GM21423 (cell line): ENCODE measurements around the gene DOK3.

Source experiments
- ATAC-seq: cut with Tn5 transposase; IDR thresholded peaks from one replicate; pipeline ENCODE4 v1.9.1; 2021; ENCODE audit warnings: mild to moderate bottlenecking, moderate library complexity; ENCODE audit not compliant: unreplicated experiment

The DOK3 gene

GRCh38 chr5:177484902-177485549 lies 24.6 kb downstream of the DOK3 start:
- no peak for ATAC-seq

DNA sequence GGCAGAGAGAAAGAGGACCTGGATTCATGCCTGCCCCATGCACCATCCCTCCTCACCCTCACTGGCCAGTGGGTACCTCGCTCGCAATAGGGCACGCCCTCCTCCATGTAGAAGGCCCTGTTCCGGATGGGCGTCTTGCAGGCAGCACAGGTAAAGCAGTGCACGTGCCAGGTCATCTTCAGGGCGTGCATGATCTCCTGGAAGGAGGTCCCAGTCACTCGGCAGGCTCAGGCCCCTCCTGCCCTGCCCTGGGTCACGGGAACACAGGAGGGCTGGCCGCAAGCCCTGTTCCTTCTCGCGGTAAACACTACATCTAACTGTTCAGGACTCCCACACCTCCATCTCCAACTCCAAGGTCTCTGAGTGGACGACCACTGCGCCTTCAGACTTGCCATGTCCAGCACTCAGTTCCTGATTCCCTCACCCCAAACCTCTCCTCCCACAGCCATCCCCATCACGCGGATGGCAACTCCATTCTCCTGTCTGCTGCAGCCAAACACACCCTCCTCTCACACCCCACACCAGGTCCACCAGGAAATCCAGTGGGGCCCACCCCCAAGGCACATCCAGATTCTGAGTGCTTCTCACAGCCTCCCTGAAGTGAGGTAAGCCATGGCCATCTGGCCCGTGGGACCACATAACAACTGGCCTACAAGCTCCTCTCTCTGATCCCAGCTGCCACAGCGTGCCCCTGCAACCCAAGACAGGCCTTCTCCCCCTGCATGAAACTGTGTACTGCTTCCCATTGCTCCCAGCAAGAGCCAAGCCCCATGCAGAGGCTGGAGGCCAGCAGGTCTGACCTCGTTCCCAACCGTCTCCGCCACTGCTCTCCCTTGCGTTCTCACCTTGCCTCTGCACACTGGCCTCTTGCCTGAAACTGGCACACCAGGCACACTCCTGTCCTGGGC lies 25.4 kb downstream of the DOK3 start:
- ATAC-seq, result no peak

DNA sequence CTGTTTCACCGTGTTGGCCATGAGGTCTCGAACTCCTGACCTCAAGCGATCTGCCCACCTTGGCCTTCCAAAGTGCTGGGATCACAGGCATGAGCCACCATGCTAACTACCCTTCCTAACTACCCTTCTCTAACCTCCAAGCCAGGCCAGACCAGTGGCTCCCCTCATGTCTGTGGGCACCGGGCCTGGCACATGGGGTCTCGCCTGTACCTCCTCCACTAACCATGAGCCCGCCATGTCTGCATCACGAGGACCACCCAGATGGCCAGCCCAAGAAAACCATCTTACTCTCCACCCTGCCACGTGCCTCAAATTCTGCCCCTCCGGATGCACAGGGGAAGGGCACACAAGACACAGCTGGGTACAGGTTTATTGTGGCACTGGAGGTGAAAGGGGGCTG lies 26.6 kb downstream of the DOK3 start:
- no peak for ATAC-seq

GRCh38 chr5:177482359-177482795 lies 27.2 kb downstream of the DOK3 start:
- ATAC-seq, result no peak

DNA sequence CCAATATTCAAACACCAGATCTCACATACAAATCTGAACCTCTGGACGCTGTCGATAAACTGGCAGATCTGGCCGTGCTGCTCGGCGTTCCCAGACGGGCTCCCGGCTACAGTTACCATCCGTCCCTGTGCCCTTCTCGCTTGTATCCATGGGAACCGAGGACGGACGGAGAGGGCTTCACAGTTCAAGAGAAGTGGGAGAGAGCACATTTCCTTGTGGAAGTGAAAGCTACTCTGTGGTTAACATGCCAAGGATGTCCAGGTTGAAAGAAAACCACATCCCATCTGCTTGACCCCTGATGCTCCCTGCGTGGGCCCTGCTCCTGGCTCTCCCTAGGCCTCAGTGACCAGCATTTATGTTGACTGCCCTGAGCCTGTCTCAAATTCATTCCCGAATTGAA lies 29.9 kb downstream of the DOK3 start:
- ATAC-seq, result no peak

DNA sequence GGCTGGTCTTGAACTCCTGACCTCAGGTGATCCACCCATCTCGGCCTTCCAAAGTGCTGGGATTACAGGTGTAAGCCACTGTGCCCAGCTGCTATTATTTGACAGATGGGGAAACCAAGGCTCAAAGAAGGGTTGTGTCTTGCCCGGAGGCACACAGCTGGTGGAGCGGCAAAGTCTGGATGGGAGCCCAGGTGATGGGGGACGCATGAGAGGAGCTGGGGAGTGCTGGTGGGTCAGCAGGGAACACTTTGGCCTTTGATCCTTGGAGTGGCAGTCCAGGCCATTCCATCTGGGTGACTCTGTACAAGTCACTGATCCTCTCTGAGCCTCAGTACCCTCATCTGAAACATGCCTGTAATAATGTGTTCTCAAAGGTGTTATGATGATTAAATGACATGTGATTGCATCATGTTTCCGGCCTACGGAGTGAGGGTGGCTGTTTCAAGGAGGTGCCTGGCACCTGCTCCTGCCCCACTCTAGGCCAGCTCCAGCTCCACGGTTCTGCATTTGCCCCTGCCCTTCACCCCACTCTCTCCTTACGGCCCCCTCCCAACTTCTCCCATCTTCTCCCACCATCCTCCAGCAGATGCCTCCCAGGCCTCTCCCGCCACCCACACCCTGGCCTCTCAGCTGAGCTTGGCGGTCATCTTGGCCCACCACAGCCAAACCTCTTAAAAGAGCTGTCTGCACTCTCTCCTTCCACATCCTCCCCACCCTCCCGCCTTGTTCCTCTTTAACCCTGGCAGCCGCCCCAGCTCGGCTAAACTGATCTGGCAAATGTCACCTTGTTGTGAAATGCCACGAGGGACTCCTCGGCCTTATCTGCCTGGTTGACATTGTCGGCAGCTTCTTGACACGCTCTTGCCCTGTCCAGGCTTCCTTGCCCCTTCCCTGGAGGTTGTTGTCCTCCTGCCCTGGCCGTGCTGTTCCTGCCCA lies 30.6 kb downstream of the DOK3 start:
- no peak for ATAC-seq

GRCh38 chr5:177477701-177478477 lies 31.7 kb downstream of the DOK3 start:
- ATAC-seq, result no peak

DNA sequence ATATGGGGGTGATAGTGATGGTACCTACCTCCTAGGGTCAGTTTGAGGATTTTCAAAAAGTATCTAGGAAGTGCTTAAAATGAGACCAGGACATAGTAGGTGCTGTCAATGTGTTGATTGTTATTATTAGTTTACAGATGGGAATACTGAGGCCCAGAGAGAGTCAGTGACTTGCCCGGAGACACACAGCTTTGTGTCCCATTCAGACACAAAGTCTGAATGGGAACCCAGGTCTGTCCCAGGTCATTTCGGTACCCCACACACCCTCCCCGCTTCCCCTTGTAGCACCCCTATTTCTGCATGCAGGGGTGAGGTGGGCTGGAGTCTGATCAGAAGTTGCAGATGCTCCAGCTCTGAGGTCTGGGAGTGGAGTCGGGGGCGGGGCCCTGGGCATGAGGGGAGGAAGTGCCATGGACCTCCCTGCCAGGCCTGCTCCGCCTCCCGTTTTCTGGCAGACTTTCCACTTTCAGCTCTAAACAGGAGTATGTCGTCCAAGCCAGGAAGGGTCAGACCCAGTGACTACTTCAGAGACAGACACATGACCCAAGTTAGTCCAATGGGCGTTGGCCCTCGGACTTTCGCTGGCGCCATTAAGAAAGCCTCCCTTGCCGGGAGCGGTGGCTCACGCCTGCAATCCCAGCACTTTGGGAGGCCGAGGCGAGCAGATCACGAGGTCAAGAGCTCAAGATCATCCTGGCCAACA lies 32.9 kb downstream of the DOK3 start:
- ATAC-seq, result no peak

GRCh38 chr5:177475563-177476427 lies 33.8 kb downstream of the DOK3 start:
- no peak for ATAC-seq

DNA sequence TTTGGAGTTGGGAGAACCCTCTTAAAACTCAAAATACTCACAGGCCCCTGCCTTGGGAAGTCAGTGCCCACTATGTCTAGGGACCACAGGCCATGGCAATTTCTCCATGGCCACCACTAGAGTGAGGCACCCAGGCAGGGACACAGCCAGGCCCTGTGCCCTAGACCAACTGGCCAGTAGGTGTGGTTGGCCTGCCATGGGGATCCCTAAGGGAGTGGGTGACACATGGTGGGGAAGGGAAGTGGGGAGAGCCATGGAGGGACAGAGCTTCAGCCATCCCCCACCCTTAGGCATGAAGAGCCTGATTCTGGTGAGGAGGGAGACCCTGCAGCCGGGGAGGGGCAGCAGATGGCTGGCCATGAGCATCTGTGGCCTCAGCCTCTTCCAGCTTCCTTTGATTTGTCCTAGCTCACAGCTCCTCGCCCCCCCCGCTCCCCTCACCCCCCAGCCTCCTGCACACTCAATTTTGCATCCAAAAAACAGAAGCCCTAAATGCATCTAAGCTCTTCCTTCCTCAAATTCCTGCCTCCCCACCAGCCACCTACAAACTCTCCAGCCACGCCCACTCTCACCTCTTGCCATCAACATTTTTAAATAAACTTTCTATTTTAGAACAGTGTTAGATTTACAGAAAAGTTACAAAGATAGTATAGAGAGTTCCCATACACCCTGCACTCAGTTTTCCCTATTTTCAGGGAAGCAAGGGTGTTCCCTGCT lies 34.6 kb downstream of the DOK3 start:
- no peak for ATAC-seq

DNA sequence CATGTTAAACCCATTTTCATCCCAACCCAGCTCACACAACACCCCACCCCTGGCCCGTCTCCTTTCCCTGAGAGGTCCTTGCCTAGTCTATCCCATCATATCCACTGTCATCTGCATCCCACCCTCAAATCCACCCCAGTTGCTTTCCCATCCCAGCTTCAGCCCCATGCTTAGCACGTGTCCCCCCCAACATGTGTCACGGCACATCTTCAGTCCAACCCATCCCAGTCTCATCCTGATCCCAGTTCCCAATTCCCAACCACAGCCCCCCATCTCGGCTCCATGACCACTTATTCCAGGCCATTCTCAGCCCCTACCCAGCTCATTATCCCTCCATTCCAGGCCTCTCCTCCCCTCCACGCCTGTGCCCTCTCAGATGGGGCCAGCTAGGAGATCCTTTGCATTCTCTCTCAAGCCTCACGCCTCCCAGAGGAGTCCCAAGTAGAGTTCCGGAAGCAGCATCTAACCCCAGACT lies 35.6 kb downstream of the DOK3 start:
- ATAC-seq, result no peak

DNA sequence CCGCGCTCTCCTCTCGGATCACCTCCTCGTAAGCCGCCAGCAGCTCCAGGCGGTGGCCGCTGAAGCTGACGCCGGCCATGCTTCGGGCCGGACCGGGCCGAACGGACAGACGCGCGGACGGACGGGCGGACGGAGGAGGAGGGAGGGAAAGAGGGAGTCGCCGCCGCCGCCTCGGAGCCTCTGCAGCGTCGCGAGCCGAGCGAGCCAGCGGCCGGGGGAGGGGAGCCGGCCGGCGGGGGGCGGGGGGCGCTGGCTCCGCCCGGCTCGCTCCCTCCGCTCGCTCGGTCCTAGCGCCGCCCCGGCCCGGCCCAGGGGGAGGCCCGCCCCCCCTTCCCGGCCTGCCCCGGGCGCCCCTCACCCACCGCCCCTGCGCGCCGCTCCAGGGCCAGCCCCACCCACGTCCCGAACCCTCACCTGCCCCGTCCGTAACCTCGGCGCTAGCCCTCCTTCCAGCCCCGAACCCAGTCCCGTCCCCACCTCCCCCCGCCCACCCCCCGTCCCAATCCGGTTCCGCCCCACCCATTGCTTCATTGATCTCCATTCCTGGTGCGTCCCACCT lies 36.1 kb downstream of the DOK3 start, which contains the start of gene DBN1:
Gene DBN1 (minus strand): TSS at position 192 of the 559 bp plus-strand sequence. CDS start 113 bp downstream, at position 79.
- peak; percentile 40 for ATAC-seq

DNA sequence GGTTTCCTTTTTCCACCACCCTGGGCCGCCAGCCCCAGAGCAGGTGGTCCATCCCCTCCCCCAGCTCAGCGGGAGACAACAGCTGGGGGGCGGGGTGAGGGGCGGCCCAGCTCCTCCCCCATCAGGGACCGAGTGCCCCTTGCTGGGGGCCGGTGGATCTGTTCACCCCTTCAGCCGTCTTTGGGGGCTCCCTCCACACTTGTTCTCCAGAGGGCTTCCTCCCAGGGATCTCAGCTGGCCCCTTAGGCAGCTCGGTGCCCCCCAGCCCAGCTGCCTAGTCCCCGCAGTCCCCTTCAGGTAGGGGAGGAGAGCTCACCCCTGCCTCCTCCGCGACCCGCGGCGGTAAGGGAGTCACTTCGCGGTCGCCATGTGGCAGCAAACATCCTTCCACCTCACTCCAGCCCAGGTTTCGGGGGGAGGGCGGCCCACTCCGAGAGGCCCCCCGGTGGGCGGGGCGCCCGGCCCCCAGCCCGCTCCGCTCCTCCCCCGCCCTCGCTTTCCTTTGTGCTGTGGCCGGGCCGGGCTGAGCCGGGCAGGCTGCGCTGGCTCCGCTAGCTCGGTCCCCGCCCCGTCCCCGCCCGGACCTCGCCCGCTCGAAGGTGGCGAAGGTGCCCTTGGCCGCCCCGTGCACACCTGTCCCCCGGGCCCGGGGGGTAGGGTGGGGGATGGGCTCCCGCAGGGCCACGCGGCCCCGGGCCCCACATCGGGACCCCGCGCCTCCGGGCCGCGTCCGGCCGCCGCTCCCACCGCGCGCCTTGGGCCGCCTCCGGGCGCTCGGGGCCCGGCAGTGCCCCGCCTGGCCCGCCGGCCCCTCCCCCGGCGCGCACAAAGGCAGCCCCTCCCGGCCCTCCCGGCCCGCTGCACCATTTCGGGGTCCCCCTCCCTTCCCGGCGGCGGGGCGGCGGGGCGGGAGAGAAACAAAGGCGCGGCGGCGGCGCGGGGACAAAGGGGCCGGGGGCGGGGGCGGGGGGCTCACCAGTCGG lies 36.9 kb downstream of the DOK3 start:
- ATAC-seq, result peak; percentile 53

DNA sequence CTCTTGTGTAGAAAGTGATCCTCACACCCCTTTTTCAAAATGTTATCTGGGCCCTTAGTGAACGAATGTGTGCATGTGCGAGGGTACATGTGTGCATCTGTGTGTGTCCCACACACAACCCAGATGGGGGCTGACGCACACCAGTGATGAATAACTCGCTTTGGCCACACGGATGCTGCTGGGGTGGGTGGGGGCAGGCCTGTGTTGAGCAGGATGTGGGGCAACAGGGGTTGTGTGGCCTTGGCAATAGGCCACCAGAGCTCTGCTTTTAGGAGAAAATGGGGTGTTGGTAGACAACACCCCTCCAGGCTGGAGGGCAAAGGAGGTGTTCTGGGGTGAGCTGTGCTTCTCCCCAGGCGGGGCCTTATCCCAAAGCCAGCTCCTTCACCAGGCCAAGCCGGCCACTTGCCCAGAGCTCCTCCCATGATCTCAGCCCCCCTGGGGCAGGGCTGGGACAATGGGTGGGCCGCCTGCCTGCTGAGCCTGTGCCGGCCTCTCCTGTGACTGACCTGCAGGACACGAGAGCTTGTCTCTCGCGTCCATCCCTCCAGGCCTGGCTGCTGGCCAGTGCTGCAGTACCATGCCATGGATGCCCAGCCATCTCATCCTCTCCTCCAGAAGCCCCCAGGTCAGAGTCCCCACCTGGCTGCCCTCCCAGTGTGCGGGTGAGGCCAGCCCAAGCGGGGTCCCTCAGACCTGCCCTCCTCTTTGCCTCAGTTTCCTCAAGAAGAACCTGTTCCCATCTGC lies 37.8 kb downstream of the DOK3 start:
- ATAC-seq, result no peak

- ATAC-seq, result no peak
Observed at GRCh38 chr5:177470759-177471536, 38.7 kb downstream of the DOK3 start.
